Measurements from ENCODE around the gene TMUB1. TPM values are rescaled to one million over a fixed set of nuclear protein-coding genes. Genes with fewer than 3 reads are reported as not detected.

The TMUB1 gene
- total and polyA plus RNA-seq, 9 of the 15 experiments (the other 6 are each of a cell fraction or from before 2014, with no cell fraction given), result 0.14 to 241 (median 74.1) TPM

- TF ChIP-seq MBD1 (CRISPR knock-in tag; IDR thresholded peaks at IDR 0.05), result no peak
- peak; percentile 14; the same call in 1 of the 2 replicates for TF ChIP-seq CEBPG (CRISPR knock-in tag; IDR thresholded peaks at IDR 0.05)
- no peak for TF ChIP-seq CEBPG (tag; conservative IDR thresholded peaks at IDR 0.05 in 1 of 2, IDR thresholded peaks at IDR 0.05 in 1 of 2)
- 0 out of 2 replicates have a peak, but pooled peaks have one; percentile 50 for TF ChIP-seq HDGF (IDR thresholded peaks at IDR 0.05)
- TF ChIP-seq LEF1 (IDR thresholded peaks at IDR 0.05), result 0 out of 2 replicates have a peak, but pooled peaks have one; percentile 27
- no peak for TF ChIP-seq KLF6 (CRISPR knock-in tag; IDR thresholded peaks at IDR 0.05; ENCODE audit: borderline replicate concordance)
- no peak for TF ChIP-seq HMGN3 (IDR thresholded peaks at IDR 0.05; ENCODE audit: borderline replicate concordance, extremely low read depth, insufficient read length, low read depth, low read length)
- TF ChIP-seq RBM22 (IDR thresholded peaks at IDR 0.05; ENCODE audit: low read depth, low read length, poor library complexity, severe bottlenecking), result no peak
- TF ChIP-seq RFX1 (IDR thresholded peaks at IDR 0.05), result no peak
- peak; percentile 44; the same call in 1 of the 2 replicates for TF ChIP-seq ARID1B (IDR thresholded peaks at IDR 0.05)
- TF ChIP-seq PURB (CRISPR knock-in tag; IDR thresholded peaks at IDR 0.05; ENCODE audit: low read depth), result no peak
- no peak for TF ChIP-seq FOXM1 (IDR thresholded peaks at IDR 0.05; ENCODE audit: low read depth)
- peak; percentile 61; the same call in 1 of the 2 replicates for TF ChIP-seq FOXM1 (CRISPR knock-in tag; IDR thresholded peaks at IDR 0.05; ENCODE audit: low read depth)
- TF ChIP-seq CREB1 (IDR thresholded peaks at IDR 0.05), result no peak
- no peak for TF ChIP-seq CREB1 (CRISPR knock-in tag; IDR thresholded peaks at IDR 0.05)
- TF ChIP-seq SMARCA4 (IDR thresholded peaks at IDR 0.05), result peak; percentile 53; the same call in 1 of the 2 replicates
- TF ChIP-seq NBN (IDR thresholded peaks at IDR 0.05; ENCODE audit: low read depth), result 0 out of 2 replicates have a peak, but pooled peaks have one; percentile 28
- no peak for TF ChIP-seq SIX5 (IDR thresholded peaks at IDR 0.05; ENCODE audit: borderline replicate concordance in 1 of 2, insufficient read depth in 1 of 2, low read depth in 1 of 2, low read length in 2 of 2)
- peak; percentile 89; the same call in 1 of the 2 replicates for TF ChIP-seq FOXP1 (CRISPR knock-in tag; IDR thresholded peaks at IDR 0.05)
- peak; percentile 35 to 70; a peak in 2 of 4 replicates for TF ChIP-seq UBTF (IDR thresholded peaks at IDR 0.05; ENCODE audit: borderline replicate concordance in 1 of 2, low read depth in 2 of 2, low read length in 2 of 2)
- no peak for TF ChIP-seq ZNF639 (CRISPR knock-in tag; conservative IDR thresholded peaks at IDR 0.05 in 1 of 2, IDR thresholded peaks at IDR 0.05 in 1 of 2)
- peak; percentile 44; the same call in 1 of the 2 replicates for TF ChIP-seq E2F3 (CRISPR knock-in tag; IDR thresholded peaks at IDR 0.05)
- TF ChIP-seq GABPA (tag; conservative IDR thresholded peaks at IDR 0.05; ENCODE audit: low read depth), result no peak
- no peak for TF ChIP-seq RBM17 (IDR thresholded peaks at IDR 0.05; ENCODE audit: borderline replicate concordance, low read depth, low read length)
These were observed 3.2 kb downstream of the TMUB1 start (continued) for GRCh38 chr7:151080067-151080521.

All from K562 (cell line).